ENCODE results near the gene ADI1. TPM values are rescaled to one million over a fixed set of nuclear protein-coding genes. Genes with fewer than 3 reads are reported as not detected.

Gene ADI1
- total and polyA plus RNA-seq, 10 donors, result 31.8 to 106 (median 55.4) TPM

DNA sequence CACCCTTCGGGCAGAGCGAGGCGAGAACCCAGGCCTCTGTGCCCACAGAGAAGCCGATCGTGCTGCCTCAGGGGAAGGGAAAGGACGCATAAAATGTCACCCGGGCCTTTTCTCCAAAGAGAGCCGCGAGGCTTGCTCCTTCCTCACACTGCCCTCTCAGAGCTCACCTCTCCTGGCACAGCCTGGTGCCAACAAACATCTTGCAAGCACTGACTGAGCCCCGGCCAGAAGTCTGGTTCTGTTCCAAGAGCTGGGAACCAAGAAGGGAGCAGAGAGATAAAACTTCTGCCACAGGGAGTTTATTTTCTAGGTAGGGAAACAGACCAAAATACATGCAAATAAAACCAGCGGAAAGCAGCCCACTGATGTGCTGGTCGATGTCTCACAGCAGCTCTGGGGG, 13.6 kb upstream of the ADI1 start:
- H3K27me3 ChIP-seq (replicated peaks in 1 of 7), result no peaks in the 10 kb centered on the region
- intact Hi-C loops (cut with DNase I; ENCODE audit: low total_unique reads), result no loop called here
- H3K9me3 ChIP-seq, result no peaks in the 10 kb centered on the region
- H3K27ac ChIP-seq, result no peak overlapping the region
- H3K4me3 ChIP-seq, result no peak overlapping the region
- 94 to 98% (median 96%) methylated on average over 9 to 12 of the region's 12 CpGs for WGBS, 5 donors
- TF ChIP-seq, protein P1, sequence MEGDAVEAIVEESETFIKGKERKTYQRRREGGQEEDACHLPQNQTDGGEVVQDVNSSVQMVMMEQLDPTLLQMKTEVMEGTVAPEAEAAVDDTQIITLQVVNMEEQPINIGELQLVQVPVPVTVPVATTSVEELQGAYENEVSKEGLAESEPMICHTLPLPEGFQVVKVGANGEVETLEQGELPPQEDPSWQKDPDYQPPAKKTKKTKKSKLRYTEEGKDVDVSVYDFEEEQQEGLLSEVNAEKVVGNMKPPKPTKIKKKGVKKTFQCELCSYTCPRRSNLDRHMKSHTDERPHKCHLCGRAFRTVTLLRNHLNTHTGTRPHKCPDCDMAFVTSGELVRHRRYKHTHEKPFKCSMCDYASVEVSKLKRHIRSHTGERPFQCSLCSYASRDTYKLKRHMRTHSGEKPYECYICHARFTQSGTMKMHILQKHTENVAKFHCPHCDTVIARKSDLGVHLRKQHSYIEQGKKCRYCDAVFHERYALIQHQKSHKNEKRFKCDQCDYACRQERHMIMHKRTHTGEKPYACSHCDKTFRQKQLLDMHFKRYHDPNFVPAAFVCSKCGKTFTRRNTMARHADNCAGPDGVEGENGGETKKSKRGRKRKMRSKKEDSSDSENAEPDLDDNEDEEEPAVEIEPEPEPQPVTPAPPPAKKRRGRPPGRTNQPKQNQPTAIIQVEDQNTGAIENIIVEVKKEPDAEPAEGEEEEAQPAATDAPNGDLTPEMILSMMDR (IDR thresholded peaks at IDR 0.05 in 8 of 11, conservative IDR thresholded peaks at IDR 0.05 in 3 of 11), result no peak
- TF ChIP-seq POLR2A (IDR thresholded peaks at IDR 0.05) (no peak), POLR2AphosphoS5 (IDR thresholded peaks at IDR 0.05) (no peak)
- no peak for DNase-seq
- H3K36me3 ChIP-seq, result peaks cover 0 to 33% (median 0%) of the 10 kb centered on the region in 6 donors
- peaks cover 0 to 29% (median 15%) of the 10 kb centered on the region in 6 donors for H3K4me1 ChIP-seq

DNA sequence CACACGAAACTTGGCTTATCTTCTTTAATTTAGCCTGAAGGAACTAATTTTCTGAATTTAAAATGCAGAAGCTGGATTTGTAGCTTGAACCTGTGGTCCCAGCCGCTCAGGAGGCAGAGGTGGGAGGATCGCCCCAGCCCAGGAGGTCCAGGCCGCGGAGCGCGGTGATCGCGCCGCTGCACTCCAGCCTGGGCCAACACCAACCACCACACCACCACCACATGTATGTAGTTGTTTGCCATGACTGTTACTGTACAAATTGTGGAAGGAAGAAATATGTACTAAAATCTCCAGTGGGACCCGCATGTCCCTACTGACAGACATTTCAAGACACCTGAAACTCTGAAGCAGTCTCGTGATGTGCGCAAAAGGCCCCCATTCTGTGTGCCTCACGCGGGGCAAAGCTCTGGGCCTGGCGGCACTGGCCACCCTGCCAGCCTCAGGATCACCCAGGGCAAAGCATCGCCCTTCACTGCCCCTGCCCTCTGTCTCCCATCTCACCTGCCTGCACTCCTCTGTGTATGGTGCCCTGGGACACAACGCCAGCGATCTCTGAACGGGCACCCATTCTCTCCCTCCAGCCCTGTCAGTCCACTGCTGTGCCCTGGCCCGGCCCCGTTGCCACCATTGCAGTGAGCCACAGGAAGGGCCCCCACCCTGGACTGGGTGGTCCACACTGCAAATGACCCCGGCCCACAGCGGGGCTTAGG, 10.1 kb upstream of the ADI1 start:
- DNase-seq, result no peak
- no peak for TF ChIP-seq POLR2AphosphoS5 (IDR thresholded peaks at IDR 0.05)
- TF ChIP-seq, protein P1 (IDR thresholded peaks at IDR 0.05 in 8 of 11, conservative IDR thresholded peaks at IDR 0.05 in 3 of 11), result no peak
- no peak for TF ChIP-seq POLR2A (IDR thresholded peaks at IDR 0.05)
- H3K27me3 ChIP-seq (replicated peaks in 1 of 7), result no peaks in the 10 kb centered on the region
- peaks cover 0 to 32% (median 0%) of the 10 kb centered on the region in 6 donors for H3K36me3 ChIP-seq
- no peak overlapping the region for H3K27ac ChIP-seq
- H3K4me1 ChIP-seq, result peaks cover 0 to under 1% (median 0%) of the 10 kb centered on the region in 6 donors
- intact Hi-C loops (cut with DNase I; ENCODE audit: low total_unique reads), result no loop called here
- no peaks in the 10 kb centered on the region for H3K9me3 ChIP-seq
- 94 to 98% (median 97%) methylated on average over 23 to 24 of the region's 24 CpGs for WGBS, 5 donors
- H3K4me3 ChIP-seq, result no peak overlapping the region

DNA sequence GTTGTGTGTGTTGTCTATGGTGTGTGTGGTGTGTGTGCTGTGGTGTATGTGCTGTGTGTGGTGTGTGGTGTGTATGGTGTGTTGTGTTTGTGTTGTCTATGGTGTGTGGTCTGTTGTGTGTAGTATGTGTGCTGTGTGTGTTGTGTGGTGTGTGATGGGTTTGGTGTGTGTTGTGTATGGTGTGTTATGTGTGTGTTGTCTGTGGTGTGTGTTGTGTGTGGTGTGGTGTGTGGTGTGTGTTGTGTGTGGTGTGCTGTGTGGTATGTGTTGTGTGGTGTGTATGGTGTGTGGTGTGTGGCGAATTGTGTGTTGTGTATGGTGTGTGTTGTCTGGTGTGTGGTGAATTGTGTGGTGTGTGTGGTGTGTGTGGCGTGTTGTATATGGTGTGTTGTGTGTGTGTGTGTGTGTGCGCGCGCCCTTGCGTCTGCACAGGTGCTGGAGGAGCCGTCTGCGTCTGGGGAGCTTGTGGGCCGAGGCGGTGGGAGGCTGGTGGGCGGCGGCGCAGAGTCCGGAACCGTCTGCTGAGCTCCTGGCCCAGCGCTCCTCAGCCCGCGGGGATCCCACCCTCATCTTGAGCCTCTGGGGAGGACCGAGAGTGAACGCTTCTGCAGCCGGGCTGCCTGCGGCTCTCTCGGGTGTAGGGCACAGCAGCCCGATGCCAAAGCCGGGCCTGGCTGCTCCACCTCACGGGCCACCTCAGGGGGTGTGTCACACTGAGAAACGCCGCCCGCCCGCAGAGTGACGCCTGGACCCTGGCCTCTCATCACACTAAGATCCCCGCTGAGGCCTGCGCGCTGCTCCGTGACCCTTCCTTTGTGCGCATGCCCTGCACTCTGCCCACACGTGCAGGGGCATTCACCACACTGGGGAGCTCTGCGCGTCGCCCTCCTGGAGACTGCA, 8.8 kb upstream of the ADI1 start:
- no peaks in the 10 kb centered on the region for H3K27me3 ChIP-seq (replicated peaks in 1 of 7)
- DNase-seq, result no peak
- no peaks in the 10 kb centered on the region for H3K9me3 ChIP-seq
- H3K4me3 ChIP-seq, result no peak overlapping the region
- TF ChIP-seq, protein P1 (IDR thresholded peaks at IDR 0.05 in 8 of 11, conservative IDR thresholded peaks at IDR 0.05 in 3 of 11), result no peak
- TF ChIP-seq POLR2A (IDR thresholded peaks at IDR 0.05), result no peak
- TF ChIP-seq POLR2AphosphoS5 (IDR thresholded peaks at IDR 0.05), result no peak
- no peak overlapping the region for H3K27ac ChIP-seq
- 81 to 96% (median 91%) methylated on average over 27 to 40 of the region's 40 CpGs for WGBS, 5 donors
- peaks cover 0 to 19% (median 0%) of the 10 kb centered on the region in 6 donors for H3K36me3 ChIP-seq
- H3K4me1 ChIP-seq, result peaks cover 0 to 10% (median 7%) of the 10 kb centered on the region in 6 donors
- intact Hi-C loops (cut with DNase I; ENCODE audit: low total_unique reads), result no loop called here

DNA sequence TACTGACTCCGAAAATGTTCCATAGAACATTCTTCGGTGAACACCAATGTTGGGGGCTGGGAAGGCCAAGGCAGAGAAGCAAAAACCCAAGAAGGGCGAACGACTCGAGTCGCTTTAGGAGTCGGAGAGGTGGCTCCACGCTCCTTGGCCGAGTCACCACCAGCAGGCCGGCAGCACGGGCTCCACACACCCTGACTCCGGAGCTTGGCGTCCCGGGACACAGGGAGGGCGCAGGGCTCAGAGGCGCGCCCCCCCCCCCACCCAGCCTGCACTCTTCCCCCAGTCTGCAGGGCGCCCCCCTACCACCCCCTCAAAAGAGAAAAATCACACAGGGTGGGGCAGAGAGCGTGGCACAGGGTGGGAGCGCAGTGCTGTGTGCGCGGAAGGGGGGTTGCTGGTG, 7.5 kb upstream of the ADI1 start:
- 90 to 96% (median 93%) methylated on average over 17 to 22 of the region's 22 CpGs for WGBS, 5 donors
- H3K4me1 ChIP-seq, result peaks cover 0 to 23% (median 8%) of the 10 kb centered on the region in 6 donors
- TF ChIP-seq, protein P1 (IDR thresholded peaks at IDR 0.05 in 8 of 11, conservative IDR thresholded peaks at IDR 0.05 in 3 of 11), result no peak
- no peak for TF ChIP-seq POLR2AphosphoS5 (IDR thresholded peaks at IDR 0.05)
- TF ChIP-seq POLR2A (IDR thresholded peaks at IDR 0.05), result no peak
- no peak overlapping the region for H3K4me3 ChIP-seq
- H3K36me3 ChIP-seq, result peaks cover 0 to 7% (median 0%) of the 10 kb centered on the region in 6 donors
- H3K9me3 ChIP-seq, result no peaks in the 10 kb centered on the region
- no peak overlapping the region for H3K27ac ChIP-seq
- intact Hi-C loops (cut with DNase I; ENCODE audit: low total_unique reads), result no loop called here
- no peak for DNase-seq
- H3K27me3 ChIP-seq (replicated peaks in 1 of 7), result no peaks in the 10 kb centered on the region

Measured in spleen (tissue), 11 donors.